Liver (tissue), 9 donors: ENCODE measurements around the gene TUBGCP2. TPM values are rescaled to one million over a fixed set of nuclear protein-coding genes. Genes with fewer than 3 reads are reported as not detected.

Experiments used
- DNase-seq: peaks from one replicate; pipeline ENCODE4 v3.0.0-alpha.2; 2017; ENCODE audit warnings: low spot score
- H3K27ac ChIP-seq, 2 donors: one replicate each; pipeline ENCODE4 v1.7.0; 2013; ENCODE audit warnings: inconsistent platforms in 2 of 2, low read length in 2 of 2, control low read depth in 1 of 2, low read depth in 1 of 2, mild to moderate bottlenecking in 1 of 2
- H3K27me3 ChIP-seq, 4 donors: one replicate each; pipeline versions ENCODE4 v1.6.1 to v1.7.0; 2013; ENCODE audit warnings: low read length in 3 of 4, inconsistent platforms in 1 of 4, mild to moderate bottlenecking in 1 of 4, moderate library complexity in 1 of 4; ENCODE audit not compliant: control insufficient read depth in 4 of 4, insufficient read depth in 4 of 4
- H3K36me3 ChIP-seq, 4 donors: one replicate each; pipeline versions ENCODE4 v1.6.1 to v1.7.0; 2013; ENCODE audit warnings: low read length in 3 of 4, mild to moderate bottlenecking in 3 of 4, low read depth in 1 of 4, moderate library complexity in 1 of 4; ENCODE audit not compliant: control insufficient read depth in 4 of 4, insufficient read depth in 3 of 4
- H3K4me1 ChIP-seq, 4 donors: one replicate each; pipeline versions ENCODE4 v1.6.1 to v1.7.0; 2013; ENCODE audit warnings: low read length in 3 of 4, mild to moderate bottlenecking in 3 of 4, moderate library complexity in 1 of 4; ENCODE audit not compliant: control insufficient read depth in 4 of 4, insufficient read depth in 4 of 4
- H3K4me3 ChIP-seq, 3 donors: one replicate each; pipeline versions ENCODE4 v1.6.1 to v1.7.0; 2013; ENCODE audit warnings: low read length in 3 of 3, control low read depth in 1 of 3, low read depth in 1 of 3, mild to moderate bottlenecking in 1 of 3
- H3K9ac ChIP-seq, 2 donors: one replicate each; pipeline ENCODE4 v1.7.0; 2013; ENCODE audit warnings: low read length in 2 of 2, mild to moderate bottlenecking in 2 of 2, moderate library complexity in 2 of 2, control low read depth in 1 of 2, low read depth in 1 of 2
- H3K9me3 ChIP-seq, 4 donors: one replicate each; pipeline versions ENCODE4 v1.6.1 to v1.7.0; 2013; ENCODE audit warnings: low read length in 3 of 4; ENCODE audit not compliant: control insufficient read depth in 4 of 4
- EGR1 ChIP-seq, 2 donors: IDR thresholded peaks; 2 replicates each; pipeline ENCODE4 v1.6.1; 2016 to 2018; ENCODE audit warnings: antibody characterized with exemption in 2 of 2, low read depth in 2 of 2
- FOXA1 ChIP-seq: IDR thresholded peaks from 2 replicates; pipeline ENCODE4 v1.6.1; 2016; ENCODE audit warnings: antibody characterized with exemption
- FOXA2 ChIP-seq: IDR thresholded peaks from 2 replicates; pipeline ENCODE4 v1.6.1; 2016; ENCODE audit warnings: antibody characterized with exemption
- HNF4A ChIP-seq, 2 donors: conservative IDR thresholded peaks; 2 replicates each; pipeline ENCODE4 v1.6.1; 2016; ENCODE audit warnings: antibody characterized with exemption in 2 of 2, mild to moderate bottlenecking in 2 of 2
- HNF4G ChIP-seq: IDR thresholded peaks from 2 replicates; pipeline ENCODE4 v1.6.1; 2016; ENCODE audit warnings: antibody characterized with exemption
- JUND ChIP-seq, 2 donors: IDR thresholded peaks; 2 replicates each; pipeline ENCODE4 v1.6.1; 2016; ENCODE audit warnings: antibody characterized with exemption in 2 of 2
- MAX ChIP-seq: IDR thresholded peaks from 2 replicates; pipeline ENCODE4 v1.6.1; 2016; ENCODE audit warnings: antibody characterized with exemption
- NR2F2 ChIP-seq: IDR thresholded peaks from 2 replicates; pipeline ENCODE4 v1.6.1; 2016; ENCODE audit warnings: antibody characterized with exemption
- RAD21 ChIP-seq, 2 donors: IDR thresholded peaks; 2 replicates each; pipeline ENCODE4 v1.6.1; 2016; ENCODE audit warnings: antibody characterized with exemption in 2 of 2, mild to moderate bottlenecking in 2 of 2
- RXRA ChIP-seq, 2 donors: IDR thresholded peaks; 2 replicates each; pipeline ENCODE4 v1.6.1; 2017 to 2018; ENCODE audit warnings: antibody characterized with exemption in 2 of 2, mild to moderate bottlenecking in 1 of 2
- SP1 ChIP-seq: IDR thresholded peaks from 2 replicates; pipeline ENCODE4 v1.6.1; 2018; ENCODE audit warnings: antibody characterized with exemption, mild to moderate bottlenecking
- TAF1 ChIP-seq: conservative IDR thresholded peaks from 2 replicates; pipeline ENCODE4 v1.6.1; 2016; ENCODE audit warnings: antibody characterized with exemption, mild to moderate bottlenecking
- YY1 ChIP-seq: IDR thresholded peaks from 2 replicates; pipeline ENCODE4 v1.6.1; 2016; ENCODE audit warnings: antibody characterized with exemption, mild to moderate bottlenecking
- WGBS: extraction: QIAGEN DNeasy Blood & Tissue Kit; methylation state at CpG from one replicate; pipeline ENCODE4 v1.1.7; 2013; 5-methylcytosine and 5-hydroxymethylcytosine counted together
- polyA plus RNA-seq, 2 donors: library from polyadenylated mRNA; stranded (reverse) in 1 of 2; unstranded in 1 of 2; fragments of 200-250 nt in 1 of 2; fragments of >200 nt in 1 of 2; fragmentation: Nextera tagmentation in 1 of 2; extraction: Ambion mirVana in 1 of 2; gene quantifications; one replicate each; pipeline versions ENCODE4 v1.2.1 to v1.2.3, GENCODE V29; 2013 to 2015
- total RNA-seq, 2 donors: library from RNA; depleted of rRNA; stranded (reverse); fragments of >200 nt; gene quantifications; one replicate each; pipeline ENCODE4 v1.2.3, GENCODE V29; 2014
- TF ChIP-seq, protein P1 (sequence below): IDR thresholded peaks from 2 replicates; pipeline ENCODE4 v1.6.1; 2016; ENCODE audit warnings: antibody characterized with exemption, mild to moderate bottlenecking
- TF ChIP-seq, protein P2 (sequence below): fragments of 150-350 bp; IDR thresholded peaks from 2 replicates; pipeline ENCODE4 v1.5.1; 2017; ENCODE audit warnings: improper control_type of control experiment, low read depth, low read length; ENCODE audit not compliant: missing input control
- TF ChIP-seq, protein P3 (sequence below): IDR thresholded peaks from 2 replicates; pipeline ENCODE4 v1.6.1; 2016; ENCODE audit warnings: antibody characterized with exemption
- donor health status: healthy.
- donor health status: healthy.
- donor health status: healthy.
- donor health status: healthy.
- donor health status: healthy.

The TUBGCP2 gene
- total and polyA plus RNA-seq, 4 donors = 18.8 to 32.4 (median 27.6) TPM

DNA sequence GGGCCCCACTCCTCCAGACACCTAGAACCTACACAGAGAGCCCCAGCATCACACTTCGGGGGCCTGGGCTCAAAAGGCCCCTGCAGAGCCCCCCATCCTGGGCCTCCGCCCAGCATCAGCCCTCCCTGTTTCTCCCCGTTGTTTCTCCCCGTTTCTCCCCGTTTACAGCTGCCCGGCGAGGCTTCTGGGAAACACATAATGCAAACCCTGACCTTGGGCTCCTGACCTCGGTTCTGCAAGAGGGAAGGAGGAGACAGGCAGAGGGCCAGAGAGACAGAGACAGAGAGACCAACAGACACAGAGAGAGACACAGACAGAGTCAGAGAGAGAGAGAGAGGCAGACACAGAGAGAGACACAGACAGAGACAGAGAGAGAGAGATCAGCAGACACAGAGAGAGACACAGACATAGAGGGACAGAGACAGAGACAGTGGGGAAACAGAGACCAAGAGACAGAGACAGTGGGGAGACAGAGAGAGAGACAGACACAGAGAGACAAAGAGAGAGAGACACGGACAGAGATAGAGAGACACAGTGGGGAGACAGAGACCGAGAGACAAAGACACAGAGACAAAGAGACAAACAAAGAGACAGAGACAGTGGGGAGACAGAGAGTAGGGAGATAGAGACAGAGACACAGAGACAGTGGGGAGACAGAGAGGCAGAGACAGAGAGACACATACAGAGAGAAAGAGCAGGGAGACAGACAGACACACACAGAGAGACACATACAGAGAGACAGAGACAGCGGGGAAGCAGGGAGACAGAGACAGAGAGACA is 58.5 kb downstream of the TUBGCP2 start:
- Histone ChIP-seq H3K4me1 (peaks cover 0 to 6% (median 2%) of the 10 kb centered on the region in 4 donors), H3K36me3 (no peaks in the 10 kb centered on the region), H3K9ac (no peak overlapping the region), H3K9me3 (no peaks in the 10 kb centered on the region), H3K27me3 (peaks cover 0 to 3% (median 0%) of the 10 kb centered on the region in 4 donors), H3K27ac (no peak overlapping the region), H3K4me3 (no peak overlapping the region)
- TF ChIP-seq HNF4A (conservative IDR thresholded peaks at IDR 0.05) = peak in 1 of 2 donors; percentile 34
- TF ChIP-seq FOXA1 = no peak
- 42% methylated on average over 11 of the region's 11 CpGs for WGBS
- no peak for DNase-seq

- Histone ChIP-seq H3K27ac (no peak overlapping the region), H3K4me1 (peaks cover 0 to 6% (median 2%) of the 10 kb centered on the region in 4 donors), H3K27me3 (peaks cover 0 to 3% (median 0%) of the 10 kb centered on the region in 4 donors), H3K4me3 (no peak overlapping the region), H3K9me3 (no peaks in the 10 kb centered on the region), H3K36me3 (no peaks in the 10 kb centered on the region), H3K9ac (no peak overlapping the region)
- WGBS = 70% methylated on average over 21 of the region's 21 CpGs
- no peak for DNase-seq
- TF ChIP-seq, protein P1, sequence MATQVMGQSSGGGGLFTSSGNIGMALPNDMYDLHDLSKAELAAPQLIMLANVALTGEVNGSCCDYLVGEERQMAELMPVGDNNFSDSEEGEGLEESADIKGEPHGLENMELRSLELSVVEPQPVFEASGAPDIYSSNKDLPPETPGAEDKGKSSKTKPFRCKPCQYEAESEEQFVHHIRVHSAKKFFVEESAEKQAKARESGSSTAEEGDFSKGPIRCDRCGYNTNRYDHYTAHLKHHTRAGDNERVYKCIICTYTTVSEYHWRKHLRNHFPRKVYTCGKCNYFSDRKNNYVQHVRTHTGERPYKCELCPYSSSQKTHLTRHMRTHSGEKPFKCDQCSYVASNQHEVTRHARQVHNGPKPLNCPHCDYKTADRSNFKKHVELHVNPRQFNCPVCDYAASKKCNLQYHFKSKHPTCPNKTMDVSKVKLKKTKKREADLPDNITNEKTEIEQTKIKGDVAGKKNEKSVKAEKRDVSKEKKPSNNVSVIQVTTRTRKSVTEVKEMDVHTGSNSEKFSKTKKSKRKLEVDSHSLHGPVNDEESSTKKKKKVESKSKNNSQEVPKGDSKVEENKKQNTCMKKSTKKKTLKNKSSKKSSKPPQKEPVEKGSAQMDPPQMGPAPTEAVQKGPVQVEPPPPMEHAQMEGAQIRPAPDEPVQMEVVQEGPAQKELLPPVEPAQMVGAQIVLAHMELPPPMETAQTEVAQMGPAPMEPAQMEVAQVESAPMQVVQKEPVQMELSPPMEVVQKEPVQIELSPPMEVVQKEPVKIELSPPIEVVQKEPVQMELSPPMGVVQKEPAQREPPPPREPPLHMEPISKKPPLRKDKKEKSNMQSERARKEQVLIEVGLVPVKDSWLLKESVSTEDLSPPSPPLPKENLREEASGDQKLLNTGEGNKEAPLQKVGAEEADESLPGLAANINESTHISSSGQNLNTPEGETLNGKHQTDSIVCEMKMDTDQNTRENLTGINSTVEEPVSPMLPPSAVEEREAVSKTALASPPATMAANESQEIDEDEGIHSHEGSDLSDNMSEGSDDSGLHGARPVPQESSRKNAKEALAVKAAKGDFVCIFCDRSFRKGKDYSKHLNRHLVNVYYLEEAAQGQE = no peak
- TF ChIP-seq SP1 (no peak), HNF4A (conservative IDR thresholded peaks at IDR 0.05) (no peak), FOXA1 (no peak), FOXA2 (no peak), TAF1 (no peak), JUND (IDR thresholded peaks at IDR 0.05) (no peak), RXRA (IDR thresholded peaks at IDR 0.05) (no peak), EGR1 (IDR thresholded peaks at IDR 0.05; ENCODE audit: low read depth in 2 of 2) (no peak), RAD21 (IDR thresholded peaks at IDR 0.05) (no peak), YY1 (no peak), MAX (no peak), NR2F2 (no peak), HNF4G (no peak)
- TF ChIP-seq, protein P2, sequence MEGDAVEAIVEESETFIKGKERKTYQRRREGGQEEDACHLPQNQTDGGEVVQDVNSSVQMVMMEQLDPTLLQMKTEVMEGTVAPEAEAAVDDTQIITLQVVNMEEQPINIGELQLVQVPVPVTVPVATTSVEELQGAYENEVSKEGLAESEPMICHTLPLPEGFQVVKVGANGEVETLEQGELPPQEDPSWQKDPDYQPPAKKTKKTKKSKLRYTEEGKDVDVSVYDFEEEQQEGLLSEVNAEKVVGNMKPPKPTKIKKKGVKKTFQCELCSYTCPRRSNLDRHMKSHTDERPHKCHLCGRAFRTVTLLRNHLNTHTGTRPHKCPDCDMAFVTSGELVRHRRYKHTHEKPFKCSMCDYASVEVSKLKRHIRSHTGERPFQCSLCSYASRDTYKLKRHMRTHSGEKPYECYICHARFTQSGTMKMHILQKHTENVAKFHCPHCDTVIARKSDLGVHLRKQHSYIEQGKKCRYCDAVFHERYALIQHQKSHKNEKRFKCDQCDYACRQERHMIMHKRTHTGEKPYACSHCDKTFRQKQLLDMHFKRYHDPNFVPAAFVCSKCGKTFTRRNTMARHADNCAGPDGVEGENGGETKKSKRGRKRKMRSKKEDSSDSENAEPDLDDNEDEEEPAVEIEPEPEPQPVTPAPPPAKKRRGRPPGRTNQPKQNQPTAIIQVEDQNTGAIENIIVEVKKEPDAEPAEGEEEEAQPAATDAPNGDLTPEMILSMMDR = no peak
- TF ChIP-seq, protein P3, sequence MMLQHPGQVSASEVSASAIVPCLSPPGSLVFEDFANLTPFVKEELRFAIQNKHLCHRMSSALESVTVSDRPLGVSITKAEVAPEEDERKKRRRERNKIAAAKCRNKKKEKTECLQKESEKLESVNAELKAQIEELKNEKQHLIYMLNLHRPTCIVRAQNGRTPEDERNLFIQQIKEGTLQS = no peak
These were observed 59.4 kb downstream of the TUBGCP2 start for GRCh38 chr10:133249094-133249780.
